ENCODE results near the gene NR3C1.

DNA sequence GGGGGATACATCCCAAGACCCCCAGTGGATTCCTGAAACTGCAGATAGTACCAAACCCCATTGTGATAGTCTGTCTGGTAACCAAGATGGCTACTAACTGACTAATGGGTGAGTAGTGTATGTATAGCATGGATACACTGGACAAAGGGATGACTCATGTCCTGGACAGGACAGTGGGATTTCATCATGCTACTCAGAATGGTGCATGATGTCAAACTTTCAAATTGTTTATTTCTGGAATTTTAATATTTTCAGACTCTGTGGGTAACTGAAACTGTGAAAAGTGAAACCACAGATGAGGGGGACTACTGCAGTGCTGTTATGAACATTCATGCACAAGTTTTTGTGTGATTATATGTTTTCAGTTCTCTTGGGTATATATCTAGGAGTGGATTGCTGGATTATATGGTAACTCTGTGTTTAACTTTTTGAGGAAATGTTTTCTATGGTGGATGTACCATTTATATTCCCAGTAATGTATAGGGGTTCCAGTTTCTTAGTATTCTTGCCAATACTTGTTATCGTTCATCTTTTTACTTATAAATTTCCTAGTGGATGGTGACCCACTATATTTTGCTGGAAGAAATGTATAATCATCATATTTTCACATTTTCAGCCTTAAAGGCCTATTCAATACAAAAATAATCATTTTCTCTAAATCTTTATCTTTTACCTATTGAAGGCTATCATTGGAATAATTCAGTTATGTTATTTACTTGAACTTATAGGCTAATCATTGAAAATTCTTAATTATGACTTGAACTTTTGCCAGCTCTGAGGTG, 140.9 kb downstream of the NR3C1 start:
- no peak for TF ChIP-seq EZH2 (IDR thresholded peaks at IDR 0.05)
- TF ChIP-seq EZH2phosphoT487 (IDR thresholded peaks at IDR 0.05), result no peak
- TF ChIP-seq, protein P1, sequence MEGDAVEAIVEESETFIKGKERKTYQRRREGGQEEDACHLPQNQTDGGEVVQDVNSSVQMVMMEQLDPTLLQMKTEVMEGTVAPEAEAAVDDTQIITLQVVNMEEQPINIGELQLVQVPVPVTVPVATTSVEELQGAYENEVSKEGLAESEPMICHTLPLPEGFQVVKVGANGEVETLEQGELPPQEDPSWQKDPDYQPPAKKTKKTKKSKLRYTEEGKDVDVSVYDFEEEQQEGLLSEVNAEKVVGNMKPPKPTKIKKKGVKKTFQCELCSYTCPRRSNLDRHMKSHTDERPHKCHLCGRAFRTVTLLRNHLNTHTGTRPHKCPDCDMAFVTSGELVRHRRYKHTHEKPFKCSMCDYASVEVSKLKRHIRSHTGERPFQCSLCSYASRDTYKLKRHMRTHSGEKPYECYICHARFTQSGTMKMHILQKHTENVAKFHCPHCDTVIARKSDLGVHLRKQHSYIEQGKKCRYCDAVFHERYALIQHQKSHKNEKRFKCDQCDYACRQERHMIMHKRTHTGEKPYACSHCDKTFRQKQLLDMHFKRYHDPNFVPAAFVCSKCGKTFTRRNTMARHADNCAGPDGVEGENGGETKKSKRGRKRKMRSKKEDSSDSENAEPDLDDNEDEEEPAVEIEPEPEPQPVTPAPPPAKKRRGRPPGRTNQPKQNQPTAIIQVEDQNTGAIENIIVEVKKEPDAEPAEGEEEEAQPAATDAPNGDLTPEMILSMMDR (IDR thresholded peaks at IDR 0.05), result no peak

All from neural progenitor cell (in vitro differentiated cells).